Erythroblast (primary cell): Measurements from ENCODE around the gene ZNF280D.

ENCODE experiments used
- GATA1 ChIP-seq: IDR thresholded peaks from 2 replicates; pipeline ENCODE4 v1.6.1; 2011; ENCODE audit warnings: low read depth, mild to moderate bottlenecking, control low read depth, low read length, moderate library complexity
- POLR2A ChIP-seq: IDR thresholded peaks from 2 replicates; pipeline ENCODE4 v1.6.1; 2011; ENCODE audit warnings: mild to moderate bottlenecking, low read length

- TF ChIP-seq POLR2A (no peak), GATA1 (no peak)
These were observed 48.4 kb upstream of the ZNF280D start for GRCh38 chr15:56781666-56782065.
